H7 (cell line): ENCODE data around the gene PTPRN. TPM values are rescaled to one million over a fixed set of nuclear protein-coding genes. Genes with fewer than 3 reads are reported as not detected.

Experiments used
- DNase-seq: peaks from one replicate; pipeline ENCODE4 v3.0.0; 2012
- H3K27me3 ChIP-seq: 2 replicates; pipeline ENCODE4 v1.6.0; 2011; ENCODE audit warnings: mild to moderate bottlenecking, low read length; ENCODE audit not compliant: control insufficient read depth, insufficient read depth
- H3K36me3 ChIP-seq: replicated peaks from 2 replicates; pipeline ENCODE4 v1.5.1; 2011; ENCODE audit warnings: low read length; ENCODE audit not compliant: control insufficient read depth, insufficient read depth
- H3K4me3 ChIP-seq: 2 replicates; pipeline ENCODE4 v1.5.1; 2011; ENCODE audit warnings: low read depth, mild to moderate bottlenecking, control low read depth, low read length, moderate library complexity; ENCODE audit not compliant: insufficient read depth
- total RNA-seq: library from RNA; depleted of rRNA; stranded (reverse); fragments of >200 nt; shearing (Covaris generic); gene quantifications from 2 replicates; pipeline ENCODE4 v1.2.3, GENCODE V29; 2014

Gene PTPRN
- total RNA-seq, 1 experiment from 2014 or later = 0.73 TPM

DNA sequence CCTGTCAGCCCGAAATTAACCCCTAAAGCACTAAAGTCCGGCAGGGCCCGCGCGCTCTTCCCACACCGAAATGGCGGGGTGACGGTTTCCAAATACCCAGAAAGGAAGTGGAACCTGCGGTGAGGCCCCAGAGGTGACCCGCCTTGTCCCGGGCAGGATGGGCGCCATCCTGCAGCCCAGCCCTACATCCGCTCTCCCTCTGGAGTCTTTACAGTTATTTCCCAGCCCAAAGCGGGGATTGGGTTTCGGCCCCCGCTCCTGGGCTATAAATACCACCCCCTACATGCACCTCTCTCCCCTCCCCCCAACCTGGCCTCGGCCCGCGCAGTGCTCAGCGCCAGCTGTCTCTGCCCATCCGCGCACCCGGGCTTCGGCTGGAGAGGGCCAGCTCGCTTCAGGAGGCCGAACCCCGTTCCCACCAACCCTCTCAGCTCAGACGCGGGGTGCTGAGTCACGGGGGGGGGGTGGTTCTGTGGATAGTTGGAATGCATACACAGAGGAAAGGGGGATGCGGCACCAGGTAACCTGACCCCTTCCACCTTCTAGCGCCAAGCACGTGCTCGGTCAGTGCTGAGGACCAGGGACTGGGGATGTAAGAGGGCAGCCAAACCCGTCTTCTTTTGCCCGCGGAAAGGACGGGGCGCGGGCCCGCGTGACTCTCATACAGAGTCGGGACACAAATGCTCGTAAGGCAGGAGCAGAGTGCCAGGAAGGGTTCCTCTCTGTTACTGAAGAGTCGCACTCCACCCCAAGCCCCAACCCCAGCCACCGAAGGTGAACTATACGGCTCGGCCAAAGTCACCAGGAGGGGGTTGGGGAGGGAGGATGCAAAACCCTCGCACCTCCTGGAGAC is 56.1 kb downstream of the PTPRN start, which contains the start of gene TUBA4B:
Gene TUBA4B (plus strand): TSS at position 344 of the 853 bp plus-strand sequence. CDS start 165 bp downstream, at position 509.
- Histone ChIP-seq H3K27me3 (peaks cover 46% of the 10 kb centered on the region), H3K4me3 (peak within 1 kb of the TSS; percentile 43), H3K36me3 (peaks cover 3% of the 10 kb centered on the region)
- peak; percentile 89 for DNase-seq

DNA sequence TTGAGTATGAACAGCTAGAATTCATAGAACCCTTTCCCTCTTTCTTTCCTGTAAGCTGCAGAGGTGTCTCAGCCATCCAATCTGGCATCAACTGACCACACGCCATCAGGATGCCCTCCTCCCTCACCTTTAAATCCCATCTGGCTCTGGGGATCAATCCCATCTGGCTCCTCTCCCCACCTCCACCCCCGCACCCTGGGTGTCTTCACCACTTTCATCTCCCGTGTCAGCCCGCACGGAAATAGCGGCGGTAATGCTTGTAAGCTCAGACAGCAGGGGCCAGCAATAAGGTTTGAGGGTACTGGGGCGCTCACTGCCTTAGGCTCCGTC is 56.7 kb downstream of the PTPRN start:
- Histone ChIP-seq H3K36me3 (peaks cover 5% of the 10 kb centered on the region), H3K27me3 (peaks cover 46% of the 10 kb centered on the region), H3K4me3 (peak overlapping the region; percentile 41)
- DNase-seq = peak; percentile 56

DNA sequence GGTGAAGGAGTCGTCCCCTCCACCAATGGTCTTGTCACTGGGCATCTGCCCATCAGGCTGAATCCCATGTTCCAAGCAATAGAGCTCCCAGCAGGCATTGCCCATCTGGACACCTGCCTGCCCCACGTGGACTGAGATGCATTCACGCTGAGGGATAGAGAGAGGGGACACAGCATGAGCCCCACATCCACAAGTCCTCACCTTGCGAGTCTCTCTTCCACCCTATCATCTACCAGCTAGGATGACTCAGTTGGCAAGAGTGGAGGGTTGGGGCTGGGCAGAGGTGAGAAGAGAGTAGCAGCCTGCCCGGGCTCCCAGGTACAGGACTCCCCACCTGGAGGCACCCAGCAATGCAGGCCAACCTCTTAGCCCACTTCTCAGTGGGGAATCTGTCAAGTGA is 57.1 kb downstream of the PTPRN start:
- H3K4me3 ChIP-seq = no peak overlapping the region
- H3K36me3 ChIP-seq = peaks cover 6% of the 10 kb centered on the region
- DNase-seq = no peak
- H3K27me3 ChIP-seq = peaks cover 46% of the 10 kb centered on the region

DNA sequence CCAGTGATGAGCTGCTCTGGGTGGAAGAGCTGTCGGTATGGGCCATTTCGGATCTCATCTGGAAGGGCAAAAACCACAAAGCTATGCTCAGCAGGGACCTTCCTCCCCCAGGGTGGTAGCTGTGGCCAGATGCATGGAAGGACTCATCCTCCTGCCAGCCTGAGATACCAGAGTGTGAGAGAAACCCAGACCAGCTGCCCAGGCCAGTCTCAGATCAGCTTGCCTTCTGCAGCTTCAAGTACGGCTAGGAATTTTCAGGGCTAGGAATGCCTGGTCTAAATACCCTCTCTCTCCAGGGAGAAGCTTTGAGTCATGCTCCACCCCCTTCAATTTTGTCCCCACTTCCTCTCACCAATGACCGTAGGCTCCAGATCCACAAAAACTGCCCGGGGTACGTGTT is 57.5 kb downstream of the PTPRN start:
- H3K27me3 ChIP-seq = peaks cover 44% of the 10 kb centered on the region
- H3K4me3 ChIP-seq = no peak overlapping the region
- H3K36me3 ChIP-seq = peaks cover 6% of the 10 kb centered on the region
- DNase-seq = no peak

DNA sequence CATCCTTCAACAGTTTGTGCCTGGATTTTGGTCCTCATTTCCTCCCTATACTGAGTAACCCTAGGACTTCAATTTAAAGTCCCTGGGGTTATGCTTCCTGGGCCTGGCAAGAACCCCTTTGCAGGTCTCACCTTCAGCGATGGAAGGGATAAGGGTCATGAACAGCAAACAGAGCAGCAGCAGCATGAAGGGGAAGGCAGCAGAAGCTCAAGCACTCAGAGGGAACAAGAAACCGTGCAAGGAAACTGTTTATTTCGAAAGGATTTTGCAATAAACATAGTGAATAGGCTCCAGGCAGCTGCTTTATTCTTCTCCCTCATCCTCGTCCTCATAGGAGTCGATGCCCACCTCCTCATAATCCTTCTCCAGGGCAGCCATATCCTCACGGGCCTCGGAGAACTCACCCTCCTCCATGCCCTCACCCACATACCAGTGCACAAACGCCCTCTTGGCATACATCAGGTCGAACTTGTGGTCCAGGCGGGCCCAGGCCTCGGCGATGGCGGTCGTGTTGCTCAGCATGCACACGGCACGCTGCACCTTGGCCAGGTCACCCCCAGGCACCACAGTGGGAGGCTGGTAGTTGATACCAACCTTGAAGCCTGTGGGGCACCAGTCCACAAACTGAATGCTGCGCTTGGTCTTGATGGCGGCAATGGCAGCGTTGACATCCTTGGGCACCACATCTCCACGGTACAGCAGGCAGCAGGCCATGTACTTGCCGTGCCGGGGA is 59.0 kb downstream of the PTPRN start:
- Histone ChIP-seq H3K4me3 (no peak overlapping the region), H3K27me3 (peaks cover 30% of the 10 kb centered on the region)
- DNase-seq = no peak

DNA sequence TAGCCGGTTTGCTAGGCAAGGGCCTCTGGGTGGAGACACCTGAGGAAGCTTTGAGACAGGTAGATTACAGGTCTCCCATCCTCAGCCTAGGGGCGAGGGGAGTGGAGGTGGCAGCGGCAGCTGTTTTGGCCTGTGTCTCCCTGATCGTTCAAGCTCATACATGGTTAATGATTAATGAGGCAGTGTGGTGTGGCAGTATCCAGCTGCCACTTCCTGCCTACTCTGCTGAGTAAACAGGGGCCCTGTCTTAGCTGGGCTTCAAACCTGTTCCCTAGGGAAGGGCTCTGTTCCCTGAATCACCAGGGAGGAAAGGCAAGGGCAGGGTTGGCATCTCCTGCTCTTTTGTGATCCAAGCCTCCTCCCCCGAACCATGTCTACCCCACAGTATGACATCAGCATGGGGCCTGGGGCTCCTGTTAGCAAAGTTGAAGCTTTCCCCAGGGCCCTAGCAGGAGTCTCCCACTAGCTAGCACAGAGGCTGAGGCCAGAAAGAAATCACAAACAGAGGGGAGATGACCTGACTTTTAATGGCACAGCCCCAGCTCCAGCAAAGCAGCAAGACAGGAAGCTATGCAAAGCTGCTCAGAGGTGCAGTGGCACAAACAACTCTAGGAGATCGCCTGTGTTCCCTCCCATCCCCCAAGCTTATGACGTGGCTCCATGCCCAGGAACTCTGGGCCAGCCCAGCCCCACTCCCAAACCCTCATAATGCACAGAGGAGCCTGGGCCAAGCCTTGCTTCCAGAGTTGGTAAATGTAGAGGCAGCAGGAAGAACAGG is 59.8 kb downstream of the PTPRN start:
- no peak for DNase-seq
- Histone ChIP-seq H3K27me3 (peaks cover 22% of the 10 kb centered on the region), H3K4me3 (no peak overlapping the region), H3K36me3 (peaks cover 6% of the 10 kb centered on the region)

More for the DNA sequence above, 59.0 kb downstream of the PTPRN start:
- H3K36me3 ChIP-seq = peaks cover 6% of the 10 kb centered on the region

DNA sequence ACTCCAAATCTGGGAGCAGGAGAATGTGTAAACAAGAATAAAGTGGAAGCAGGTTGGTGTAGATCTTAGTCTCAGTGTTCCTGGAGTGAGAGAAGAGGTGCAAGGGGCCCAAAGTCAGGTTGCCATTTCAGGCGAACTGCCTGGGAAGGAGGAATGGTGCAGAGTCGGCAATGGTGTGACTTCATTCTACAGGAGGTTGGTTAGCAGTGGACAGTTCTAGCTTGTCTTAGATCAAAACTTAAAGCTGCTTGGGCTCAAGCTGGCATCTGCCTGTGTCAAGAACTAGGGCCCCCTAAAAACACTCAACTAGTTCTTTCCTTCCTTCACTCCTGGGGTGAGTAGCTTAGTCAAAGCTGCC is 60.4 kb downstream of the PTPRN start:
- Histone ChIP-seq H3K36me3 (peaks cover 6% of the 10 kb centered on the region), H3K27me3 (peaks cover 16% of the 10 kb centered on the region), H3K4me3 (no peak overlapping the region)
- no peak for DNase-seq

DNA sequence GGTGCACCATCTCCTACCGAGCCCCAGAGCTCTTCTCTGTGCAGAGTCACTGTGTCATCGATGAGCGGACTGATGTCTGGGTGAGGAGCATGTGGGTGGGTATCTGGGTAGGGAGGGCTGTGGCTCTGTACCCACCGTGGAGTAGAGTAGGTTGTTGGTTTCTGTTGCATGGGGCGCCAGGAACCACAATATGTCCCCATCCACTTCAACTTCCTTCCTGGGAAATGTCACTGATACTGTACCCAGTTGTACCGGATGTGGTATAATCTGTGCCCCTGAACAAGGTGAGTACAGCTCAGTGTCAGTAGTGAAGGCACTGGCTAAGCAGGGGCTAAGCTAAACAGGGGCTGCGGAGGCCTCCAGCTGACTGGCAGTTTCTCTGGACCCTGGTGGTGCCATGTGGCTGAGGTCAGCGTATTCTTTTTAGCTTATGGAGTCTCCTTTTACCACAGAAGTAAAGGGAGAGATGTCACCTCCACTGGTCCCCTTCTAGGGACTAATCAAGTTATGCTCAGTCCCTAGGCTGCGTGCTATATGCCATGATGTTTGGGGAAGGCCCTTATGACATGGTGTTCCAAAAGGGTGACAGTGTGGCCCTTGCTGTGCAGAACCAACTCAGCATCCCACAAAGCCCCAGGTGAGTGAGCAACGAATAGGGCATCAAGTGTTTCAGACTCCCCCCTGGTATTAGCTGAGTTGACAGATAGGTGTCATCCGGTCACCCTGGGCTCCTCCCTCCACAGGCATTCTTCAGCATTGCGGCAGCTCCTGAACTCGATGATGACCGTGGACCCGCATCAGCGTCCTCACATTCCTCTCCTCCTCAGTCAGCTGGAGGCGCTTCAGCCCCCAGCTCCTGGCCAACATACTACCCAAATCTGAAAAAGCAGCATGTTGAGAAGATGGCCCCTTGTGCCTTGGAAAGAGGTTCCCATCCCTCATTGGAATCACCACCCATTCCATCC is 61.2 kb downstream of the PTPRN start:
- DNase-seq = no peak
- Histone ChIP-seq H3K36me3 (peaks cover 6% of the 10 kb centered on the region), H3K27me3 (peaks cover 9% of the 10 kb centered on the region), H3K4me3 (no peak overlapping the region)

DNA sequence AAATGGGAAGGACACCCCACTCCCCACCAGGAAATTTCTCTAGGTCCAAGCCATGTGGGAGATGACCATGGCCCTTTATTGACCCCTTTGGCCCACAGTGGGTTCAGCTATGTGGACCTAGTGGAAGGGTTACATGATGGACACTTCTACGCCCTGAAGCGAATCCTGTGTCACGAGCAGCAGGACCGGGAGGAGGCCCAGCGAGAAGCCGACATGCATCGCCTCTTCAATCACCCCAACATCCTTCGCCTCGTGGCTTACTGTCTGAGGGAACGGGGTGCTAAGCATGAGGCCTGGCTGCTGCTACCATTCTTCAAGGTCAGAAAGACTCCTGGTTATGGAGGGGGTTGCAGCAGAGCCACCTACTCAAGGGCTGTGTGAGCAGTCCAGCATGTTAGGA is 62.6 kb downstream of the PTPRN start:
- Histone ChIP-seq H3K36me3 (peaks cover 6% of the 10 kb centered on the region), H3K27me3 (no peaks in the 10 kb centered on the region; the same call in 1 of the 2 replicates), H3K4me3 (no peak overlapping the region)
- DNase-seq = no peak

DNA sequence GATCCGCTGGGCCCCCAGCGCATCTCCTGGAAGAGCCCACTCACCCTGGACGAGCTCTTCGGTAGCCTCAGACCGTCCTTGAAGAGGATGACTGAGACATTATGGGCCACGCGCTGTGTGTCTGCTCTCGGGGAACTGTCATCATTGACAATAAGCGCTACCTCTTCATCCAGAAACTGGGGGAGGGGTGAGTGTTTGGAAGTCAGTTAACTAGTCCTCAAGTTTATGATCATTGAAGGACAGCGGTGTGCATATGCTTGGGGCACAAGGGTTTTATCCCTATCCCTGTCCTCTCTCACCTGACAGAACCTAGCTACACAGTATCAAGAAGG is 63.3 kb downstream of the PTPRN start:
- Histone ChIP-seq H3K36me3 (peaks cover 6% of the 10 kb centered on the region), H3K27me3 (no peaks in the 10 kb centered on the region), H3K4me3 (peak overlapping the region; percentile 84)
- DNase-seq = no peak

DNA sequence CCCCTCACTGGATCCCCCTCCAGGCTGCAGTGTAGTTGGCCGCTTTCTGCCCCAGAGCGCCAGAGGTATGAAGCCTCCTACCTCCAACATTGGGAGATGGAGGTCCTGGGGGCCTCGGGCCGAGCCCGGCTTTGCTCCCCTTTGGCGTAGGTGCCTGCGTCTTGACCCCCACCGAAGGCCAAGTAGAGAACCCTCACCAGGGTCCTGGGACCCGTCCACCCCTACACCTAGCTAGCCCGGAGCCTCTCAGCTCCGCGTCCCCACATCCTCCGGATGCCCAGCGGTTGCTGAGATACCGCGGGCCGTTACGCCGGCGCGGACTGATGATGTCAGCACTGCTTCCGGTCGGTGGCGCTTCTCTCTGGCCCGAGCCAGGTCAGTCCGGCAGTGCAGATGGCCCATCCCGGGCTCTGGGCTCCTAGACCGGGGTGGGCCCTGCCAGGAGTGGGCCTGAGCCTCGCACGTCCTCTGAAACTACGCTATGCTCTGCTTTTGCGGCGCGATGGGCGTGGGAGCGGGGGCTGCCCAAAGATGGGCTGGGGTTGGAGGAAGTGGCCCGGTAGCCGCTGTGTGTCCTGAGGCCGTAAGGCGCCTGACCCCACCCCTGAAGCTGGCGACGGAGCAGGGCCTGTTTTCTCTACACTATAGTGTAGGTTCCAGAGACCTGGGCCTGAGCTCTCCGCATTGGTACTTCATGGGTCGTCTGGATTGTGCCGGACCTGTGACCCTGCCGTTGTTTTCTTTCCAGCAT is 63.9 kb downstream of the PTPRN start, which contains the start of the genes GLB1L and STK16:
Gene GLB1L (minus strand): TSS at position 297 of the 751 bp plus-strand sequence. CDS start 1,871 bp downstream, outside the sequence.
Gene STK16 (plus strand): TSS at position 332 of the 751 bp plus-strand sequence. CDS start 521 bp downstream, outside the sequence.
- DNase-seq = peak; percentile 98
- Histone ChIP-seq H3K36me3 (peaks cover 5% of the 10 kb centered on the region), H3K4me3 (peak within 1 kb of the TSS; percentile 84), H3K27me3 (no peaks in the 10 kb centered on the region)

DNA sequence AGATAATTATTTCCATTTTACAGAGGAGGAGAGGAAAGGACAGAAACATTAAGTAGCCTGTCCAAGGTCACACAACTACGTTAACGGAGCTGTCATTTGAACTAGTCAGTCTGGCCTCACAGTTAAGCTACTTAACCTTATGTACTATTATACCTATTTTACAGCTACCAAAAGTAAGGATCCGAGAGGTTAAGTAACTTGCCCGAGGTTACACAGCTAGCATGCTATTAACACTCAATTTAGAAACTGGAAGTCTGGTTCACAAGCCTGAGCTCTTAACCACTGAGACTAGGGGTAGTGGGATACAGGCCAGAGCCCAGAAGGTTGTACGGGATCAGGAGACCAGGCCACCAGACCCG is 64.4 kb downstream of the PTPRN start:
- Histone ChIP-seq H3K36me3 (peaks cover 5% of the 10 kb centered on the region), H3K27me3 (no peaks in the 10 kb centered on the region), H3K4me3 (peak overlapping the region; percentile 84)
- no peak for DNase-seq

DNA sequence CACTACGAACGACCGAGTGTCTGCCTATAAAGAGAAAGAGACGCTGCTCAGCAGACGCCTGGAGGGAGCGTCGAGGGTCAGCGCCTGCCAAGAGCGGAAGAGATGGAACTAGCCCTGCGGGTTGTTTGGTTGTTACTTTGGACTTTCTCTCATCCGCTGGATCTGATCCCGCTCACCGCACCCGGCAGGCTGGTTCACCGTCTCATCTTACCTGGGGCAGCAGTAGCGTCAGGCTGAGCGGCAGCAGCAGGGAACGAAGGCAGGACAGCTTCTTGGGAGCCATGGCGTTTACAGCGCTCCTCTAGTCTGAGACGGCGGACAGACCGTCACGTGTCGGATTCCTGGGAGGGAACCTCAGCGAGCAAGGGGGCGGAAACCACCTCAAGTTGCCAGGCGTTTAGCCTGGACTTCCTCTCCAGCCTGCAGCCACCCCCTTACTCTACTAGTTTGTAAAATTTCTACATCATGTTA is 65.9 kb downstream of the PTPRN start:
- no peak overlapping the region for H3K4me3 ChIP-seq
- H3K27me3 ChIP-seq = no peaks in the 10 kb centered on the region
- peaks cover 3% of the 10 kb centered on the region; the same call in 1 of the 2 replicates for H3K36me3 ChIP-seq
- no peak for DNase-seq
